GM19455 (cell line): ENCODE measurements around the gene NME7.
"Not testable (repeated sequence)": the region's sequence is repeated elsewhere in the genome, so short reads cannot be mapped to it uniquely, and the experiment has no call there.

ENCODE experiments used
- ATAC-seq: cut with Tn5 transposase; IDR thresholded peaks from one replicate; pipeline ENCODE4 v1.9.1; 2021; ENCODE audit not compliant: unreplicated experiment

The NME7 gene

GRCh38 chr1:169133228-169133576 is 234.4 kb downstream of the NME7 start:
- ATAC-seq: no peak

GRCh38 chr1:169132512-169133227 is 234.9 kb downstream of the NME7 start:
- no peak for ATAC-seq

GRCh38 chr1:169130683-169131082 is 236.9 kb downstream of the NME7 start:
- no peak for ATAC-seq

GRCh38 chr1:169129109-169129784 is 238.3 kb downstream of the NME7 start:
- no peak for ATAC-seq

- ATAC-seq: no peak
Observed at GRCh38 chr1:169128562-169128961, 239.0 kb downstream of the NME7 start.

GRCh38 chr1:169127305-169127704 is 240.3 kb downstream of the NME7 start:
- no peak for ATAC-seq

GRCh38 chr1:169126335-169126734 is 241.3 kb downstream of the NME7 start:
- no peak for ATAC-seq

GRCh38 chr1:169125597-169125996 is 242.0 kb downstream of the NME7 start:
- not testable (repeated sequence) for ATAC-seq

GRCh38 chr1:169124459-169124858 is 243.1 kb downstream of the NME7 start:
- ATAC-seq: no peak

GRCh38 chr1:169122976-169123375 is 244.6 kb downstream of the NME7 start:
- ATAC-seq: no peak

- no peak for ATAC-seq
Observed at GRCh38 chr1:169121146-169121923, 246.3 kb downstream of the NME7 start.

GRCh38 chr1:169120066-169120465 is 247.5 kb downstream of the NME7 start:
- no peak for ATAC-seq

- no peak for ATAC-seq
Observed at GRCh38 chr1:169119405-169119804, 248.2 kb downstream of the NME7 start.

- ATAC-seq: no peak
Observed at GRCh38 chr1:169118227-169118626, 249.4 kb downstream of the NME7 start.

GRCh38 chr1:169117599-169117998 is 250.0 kb downstream of the NME7 start:
- ATAC-seq: no peak

- no peak for ATAC-seq
Observed at GRCh38 chr1:169117014-169117413, 250.6 kb downstream of the NME7 start.

GRCh38 chr1:169115891-169116585 is 251.6 kb downstream of the NME7 start:
- ATAC-seq: peak; percentile 58

- ATAC-seq: no peak
Observed at GRCh38 chr1:169113613-169114119, 253.9 kb downstream of the NME7 start.

- ATAC-seq: no peak
Observed at GRCh38 chr1:169112241-169112640, 255.4 kb downstream of the NME7 start.

- no peak for ATAC-seq
Observed at GRCh38 chr1:169111472-169111871, 256.1 kb downstream of the NME7 start.
